Left kidney (tissue), 2 donors: ENCODE results near the gene RPL28. TPM values are rescaled to one million over a fixed set of nuclear protein-coding genes. Genes with fewer than 3 reads are reported as not detected.
A peak's percentile ranks its signal among the peaks of the same experiment; 100 is the strongest.

Experiments used
- DNase-seq: peaks from one replicate; pipeline ENCODE4 v3.0.0-alpha.2; 2013
- polyA plus RNA-seq: library from polyadenylated mRNA; unstranded; fragments of 120-200 nt; gene quantifications from one replicate; pipeline ENCODE4 v1.2.1, GENCODE V29; 2013; ENCODE audit not compliant: insufficient read length

RPL28 gene
- polyA plus RNA-seq, 1 donor: 746 TPM

DNA sequence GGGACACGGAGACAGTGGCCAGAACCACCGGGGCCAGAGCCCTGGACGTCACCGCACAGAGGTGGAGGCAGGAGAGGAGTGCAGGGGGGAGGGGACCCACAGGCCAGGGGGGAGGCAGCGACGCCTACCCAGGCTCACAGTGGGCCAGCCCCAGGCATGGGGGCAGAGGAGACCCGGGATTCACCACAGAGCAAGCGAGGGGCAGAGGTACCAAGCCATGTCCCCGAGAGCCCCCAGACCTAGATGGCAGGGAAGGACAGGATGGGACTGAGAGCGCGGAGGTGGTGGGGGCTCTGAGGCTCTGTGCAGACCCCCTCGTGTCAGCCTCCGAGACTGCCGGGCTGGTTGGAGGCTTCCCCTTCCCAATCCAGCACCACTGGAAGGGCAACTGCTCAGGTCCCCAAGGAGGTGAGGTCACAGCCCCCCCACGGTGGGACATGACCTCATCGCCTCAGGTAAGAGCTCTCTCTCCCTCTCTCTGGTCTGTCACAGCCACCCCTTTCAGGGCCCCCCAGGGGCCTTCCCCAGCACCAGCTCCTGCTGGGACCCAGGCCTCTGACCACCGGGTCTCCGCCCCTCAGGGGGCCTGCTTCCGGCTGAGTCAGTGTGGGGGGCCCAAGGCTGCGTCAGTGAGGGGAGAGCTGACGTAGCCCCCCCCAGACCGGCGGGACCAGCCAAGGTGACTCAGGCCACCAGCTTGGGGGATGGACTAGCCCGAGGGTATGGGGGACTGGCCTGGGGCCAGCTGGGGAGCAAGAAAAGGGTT is 13.2 kb upstream of the RPL28 start:
- DNase-seq: no peak

DNA sequence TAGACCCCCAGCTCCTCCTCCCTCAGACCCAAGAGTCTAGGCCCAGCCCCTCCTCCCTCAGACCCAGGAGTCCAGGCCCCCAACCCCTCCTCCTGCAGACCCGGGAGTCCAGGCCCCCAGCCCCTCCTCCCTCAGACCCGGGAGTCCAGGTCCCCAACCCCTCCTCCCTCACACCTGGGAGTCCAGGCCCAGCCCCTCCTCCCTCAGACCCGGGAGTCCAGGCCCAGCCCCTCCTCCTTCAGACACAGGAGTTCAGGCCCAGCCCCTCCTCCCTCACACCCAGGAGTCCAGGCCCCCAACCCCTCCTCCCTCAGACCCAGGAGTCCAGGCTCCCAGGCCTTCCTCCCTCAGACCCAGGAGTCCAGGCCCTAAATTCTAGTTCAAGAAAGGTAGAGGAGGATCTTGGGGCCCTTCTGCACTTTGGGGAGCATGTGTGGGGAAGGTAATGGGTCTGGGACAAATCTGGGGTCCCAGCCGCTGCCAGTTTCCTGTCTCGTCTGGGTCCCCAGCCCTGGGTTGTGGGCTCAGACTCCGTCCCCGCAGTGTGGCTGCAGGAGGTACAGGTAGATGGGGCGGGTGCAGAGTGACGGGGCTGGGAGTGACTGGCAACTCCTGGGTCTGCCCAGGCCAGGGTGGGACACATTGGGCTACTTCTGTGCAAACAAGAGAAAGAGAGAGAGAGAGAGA is 12.3 kb upstream of the RPL28 start:
- DNase-seq: no peak

DNA sequence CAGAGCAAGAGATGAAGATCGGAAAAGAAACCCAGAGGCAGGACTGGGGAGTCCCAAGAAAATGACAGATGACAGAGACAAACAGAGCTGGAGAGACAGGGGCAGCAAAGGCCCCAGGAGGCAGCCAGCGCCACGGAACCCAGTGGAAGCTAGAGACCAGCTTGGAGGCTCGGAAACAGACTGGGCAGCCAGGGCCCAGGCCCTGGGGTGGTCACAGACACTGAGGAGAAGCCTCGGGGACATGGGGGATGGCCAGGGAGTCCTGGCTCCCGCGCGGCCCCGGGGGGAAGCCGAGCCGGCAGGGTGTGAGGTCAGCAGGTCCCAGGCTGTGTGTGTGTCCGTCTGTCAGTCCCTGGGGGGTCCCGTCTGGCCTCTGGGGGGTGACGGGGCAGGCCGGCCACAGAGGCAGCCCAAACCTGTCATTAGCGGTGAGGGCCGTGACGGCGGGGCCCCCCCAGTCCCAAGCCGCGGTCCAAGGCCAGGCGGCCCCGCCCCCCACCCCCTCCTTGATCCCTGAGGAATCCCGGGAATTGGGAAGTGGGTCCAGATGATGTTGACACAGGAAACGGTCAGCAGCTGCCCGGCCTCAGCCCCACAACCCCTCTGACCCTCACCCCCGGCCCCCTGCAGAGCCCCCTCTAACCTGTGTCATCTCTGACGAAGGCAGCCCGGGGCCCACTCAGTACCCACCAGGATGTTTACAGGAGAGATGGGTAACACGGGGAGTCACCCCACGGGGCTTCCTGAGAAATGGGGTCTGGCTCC is 11.6 kb upstream of the RPL28 start:
- no peak for DNase-seq

DNA sequence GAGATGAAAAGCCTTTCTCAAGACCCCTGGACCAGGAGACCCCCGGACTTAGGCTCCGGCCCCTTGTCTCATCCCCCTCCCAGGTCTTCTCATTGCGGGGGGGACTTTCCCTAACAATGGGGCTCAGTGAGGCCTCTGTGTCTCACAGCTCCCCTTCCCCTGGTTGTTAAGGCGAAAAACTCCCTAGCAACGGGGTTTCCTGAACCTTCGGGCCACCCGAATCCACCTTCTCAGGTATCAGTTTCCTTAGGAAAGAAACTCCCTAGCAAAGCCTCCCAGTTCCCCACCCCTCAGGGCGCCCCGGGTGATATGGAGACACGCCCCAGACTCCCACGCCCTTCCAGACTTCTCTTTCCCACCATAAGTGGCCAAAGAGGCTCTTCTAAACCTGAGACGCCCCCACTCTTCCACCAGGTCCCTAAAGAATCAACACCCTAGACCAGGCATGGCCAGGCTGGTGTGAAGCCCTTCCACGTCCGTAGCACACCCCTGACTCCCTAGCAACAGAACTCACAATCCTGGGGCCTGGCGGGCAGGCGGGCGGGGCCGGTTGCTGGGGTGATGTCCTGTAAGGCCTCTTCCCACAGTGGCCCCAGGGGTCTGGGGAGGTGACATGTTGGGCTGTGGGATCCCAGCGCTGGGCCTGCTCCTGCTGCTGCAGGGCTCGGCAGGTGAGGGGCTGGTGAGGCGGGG is 9.3 kb upstream of the RPL28 start, which contains the start of gene TMEM190:
TSS of gene TMEM190 (plus strand) at position 586 of the 693 bp plus-strand sequence. CDS start at position 614, 28 bp downstream.
- no peak for DNase-seq

DNA sequence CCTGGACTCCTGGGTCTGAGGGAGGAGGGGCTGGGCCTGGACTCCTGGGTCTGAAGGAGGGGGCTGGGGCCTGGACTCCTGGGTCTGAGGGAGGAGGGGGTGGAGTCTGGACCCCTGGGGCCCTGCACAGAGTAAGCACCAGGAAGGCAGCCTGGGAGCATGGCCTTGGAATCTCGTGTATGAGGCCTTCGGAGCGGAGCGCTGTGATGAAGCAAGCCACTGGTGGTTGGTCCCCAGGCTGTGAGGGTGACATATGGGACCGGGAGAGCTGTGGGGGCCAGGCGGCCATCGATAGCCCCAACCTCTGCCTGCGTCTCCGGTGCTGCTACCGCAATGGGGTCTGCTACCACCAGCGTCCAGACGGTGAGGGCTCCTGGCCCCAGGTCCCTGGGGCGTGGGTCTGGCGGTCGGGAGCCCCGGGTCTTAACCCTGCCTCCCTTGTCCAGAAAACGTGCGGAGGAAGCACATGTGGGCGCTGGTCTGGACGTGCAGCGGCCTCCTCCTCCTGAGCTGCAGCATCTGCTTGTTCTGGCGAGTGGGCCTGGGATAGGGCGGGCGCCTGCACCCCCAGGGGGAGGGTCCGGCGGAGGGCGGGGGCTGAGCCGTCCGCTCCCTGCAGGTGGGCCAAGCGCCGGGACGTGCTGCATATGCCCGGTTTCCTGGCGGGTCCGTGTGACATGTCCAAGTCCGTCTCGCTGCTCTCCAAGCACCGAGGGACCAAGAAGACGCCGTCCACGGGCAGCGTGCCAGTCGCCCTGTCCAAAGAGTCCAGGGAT is 8.2 kb upstream of the RPL28 start:
- DNase-seq: no peak

DNA sequence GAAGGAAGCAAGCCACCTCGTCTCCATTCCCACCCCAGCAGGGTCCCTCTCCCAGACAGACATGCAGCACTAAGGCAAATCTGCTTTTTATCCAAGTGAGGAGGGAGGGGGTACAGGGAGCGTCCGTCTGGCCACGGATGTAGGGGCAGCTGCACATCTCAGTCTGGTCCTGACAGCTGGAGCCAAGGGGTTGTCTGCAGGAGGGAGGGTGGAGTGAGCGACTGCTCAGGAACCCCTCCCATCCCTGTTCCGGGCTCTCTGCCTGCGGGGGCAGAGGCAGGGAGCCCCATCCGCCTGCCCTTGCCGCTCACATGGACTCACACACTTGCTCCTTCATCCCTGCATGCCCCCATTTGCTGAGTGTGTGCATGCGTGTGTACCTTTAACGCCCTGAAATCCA is 6.6 kb upstream of the RPL28 start:
- no peak for DNase-seq

DNA sequence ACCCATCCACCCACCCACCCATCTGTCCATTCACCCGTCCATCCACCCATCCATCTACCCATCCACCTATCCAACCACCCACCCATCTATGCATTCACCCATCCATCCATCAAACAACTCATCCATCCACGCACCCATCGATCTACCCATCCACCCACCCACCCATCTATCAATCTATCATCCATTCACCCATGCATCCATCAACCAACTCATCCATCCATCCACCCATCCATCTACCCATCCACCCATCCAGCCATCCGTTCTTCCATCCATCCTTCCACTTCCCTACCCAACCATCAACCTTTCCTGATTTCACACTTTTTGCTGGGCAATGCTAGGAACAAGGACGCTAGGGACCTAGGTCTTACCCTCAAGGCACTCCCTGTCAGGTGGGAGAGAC is 3.7 kb upstream of the RPL28 start:
- no peak for DNase-seq

DNA sequence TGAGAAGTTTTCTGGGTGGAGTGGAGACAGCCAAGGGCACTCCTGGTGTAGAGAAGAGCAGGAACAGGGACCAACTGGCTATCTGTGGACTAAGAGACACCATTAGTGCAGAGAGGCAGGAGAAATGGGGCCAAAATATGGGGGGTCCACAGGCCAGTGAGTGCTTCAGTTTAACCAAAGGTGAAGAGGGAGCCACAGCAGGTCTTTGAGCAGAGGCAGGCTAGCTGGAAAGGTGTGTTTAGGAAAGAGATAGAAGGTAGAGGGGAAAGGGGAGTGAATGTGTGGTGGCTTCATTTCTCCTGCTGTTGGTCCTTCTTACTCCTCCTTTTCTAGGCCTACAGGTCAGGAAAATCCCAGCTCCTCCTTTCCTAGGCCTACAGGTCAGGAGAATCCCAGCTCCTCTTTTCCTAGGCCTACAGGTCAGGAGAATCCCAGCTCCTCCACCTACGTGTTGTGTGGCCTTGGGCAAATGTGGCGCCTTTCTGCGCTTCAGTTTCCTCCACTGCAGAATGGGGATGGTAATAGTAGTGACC is 3.1 kb upstream of the RPL28 start:
- DNase-seq: no peak

DNA sequence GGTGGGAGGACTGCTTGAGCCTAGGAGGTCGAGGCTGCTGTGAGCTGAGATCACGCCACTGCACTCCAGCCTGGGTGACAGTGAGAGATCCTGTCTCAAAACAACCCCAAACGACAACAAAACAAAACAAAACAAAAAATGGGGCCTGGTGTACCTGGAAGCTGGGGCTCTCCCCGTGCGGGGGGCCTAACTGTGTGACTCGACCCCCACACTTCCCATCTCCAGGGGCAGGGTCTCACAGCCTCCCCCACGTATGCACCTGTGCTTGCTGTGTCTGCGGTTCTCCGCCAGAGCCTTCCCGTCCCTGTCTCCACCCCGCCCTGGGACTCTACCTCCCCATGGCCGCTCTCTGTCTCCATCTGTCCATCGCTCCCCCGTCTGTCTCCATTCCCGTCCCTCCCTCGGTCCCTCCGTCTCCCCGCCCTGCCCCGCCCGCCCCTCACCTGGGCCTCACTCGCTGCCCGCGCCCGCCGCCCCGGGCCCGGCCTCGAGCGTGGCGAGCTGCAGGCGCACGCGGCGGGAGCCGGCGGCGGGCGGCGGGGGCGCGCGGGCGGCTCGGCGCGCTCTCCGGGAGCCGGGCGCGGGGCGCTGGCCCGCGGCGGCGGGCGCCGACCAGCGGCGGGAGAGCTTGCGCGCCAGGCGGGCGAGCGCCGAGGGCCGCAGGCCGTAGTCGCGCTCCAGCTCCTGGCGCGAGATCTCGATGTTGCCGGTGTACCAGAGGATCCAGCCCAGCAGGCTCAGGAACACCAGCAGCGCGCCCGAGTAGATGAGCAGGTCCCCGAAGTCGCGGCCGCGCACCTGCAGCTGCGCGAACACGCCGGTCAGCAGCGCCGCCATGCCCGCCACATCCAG is 2.2 kb upstream of the RPL28 start:
- DNase-seq: no peak

DNA sequence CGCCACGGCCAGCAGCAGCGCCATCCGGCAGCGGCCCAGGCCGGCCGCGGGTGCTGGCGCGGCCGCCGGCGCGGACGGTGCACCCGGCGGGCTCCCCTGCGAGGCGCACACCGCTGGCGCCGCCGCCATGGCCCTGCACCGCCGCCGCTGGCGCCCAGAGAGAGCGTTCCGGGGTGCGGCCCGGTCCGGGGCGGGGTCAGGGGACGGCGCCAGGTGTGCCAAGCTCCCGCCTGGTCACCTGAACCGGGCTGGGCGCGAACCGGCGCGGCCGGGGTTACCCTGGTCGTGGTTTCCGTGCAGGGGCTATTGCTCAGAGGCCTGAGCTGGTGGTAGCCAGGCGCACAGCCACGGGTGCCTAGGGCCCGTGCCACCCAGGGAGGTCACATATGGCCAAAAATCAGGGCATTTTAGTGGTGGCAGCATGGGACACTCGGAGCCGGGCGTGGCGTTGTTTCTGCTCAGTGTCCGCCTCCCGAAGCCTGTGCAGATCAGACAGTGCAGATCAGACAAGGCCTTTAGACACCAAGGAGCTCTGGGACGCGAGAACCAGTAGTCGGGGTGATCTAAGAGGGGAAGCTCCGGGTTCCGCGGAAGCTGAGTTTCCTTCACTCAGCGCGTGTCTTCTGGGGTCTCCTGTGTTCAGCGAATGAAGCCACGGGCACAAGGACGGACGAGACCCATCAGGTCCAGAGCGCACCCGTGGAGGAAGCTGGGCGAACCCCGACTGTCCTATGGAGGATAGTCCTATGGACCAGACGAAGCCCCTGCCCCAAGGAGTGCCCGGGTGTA is 1.4 kb upstream of the RPL28 start, which contains the start of gene TMEM238:
TSS of gene TMEM238 (minus strand) at position 162 of the 789 bp plus-strand sequence. CDS start at position 129, 33 bp downstream.
- DNase-seq: no peak

DNA sequence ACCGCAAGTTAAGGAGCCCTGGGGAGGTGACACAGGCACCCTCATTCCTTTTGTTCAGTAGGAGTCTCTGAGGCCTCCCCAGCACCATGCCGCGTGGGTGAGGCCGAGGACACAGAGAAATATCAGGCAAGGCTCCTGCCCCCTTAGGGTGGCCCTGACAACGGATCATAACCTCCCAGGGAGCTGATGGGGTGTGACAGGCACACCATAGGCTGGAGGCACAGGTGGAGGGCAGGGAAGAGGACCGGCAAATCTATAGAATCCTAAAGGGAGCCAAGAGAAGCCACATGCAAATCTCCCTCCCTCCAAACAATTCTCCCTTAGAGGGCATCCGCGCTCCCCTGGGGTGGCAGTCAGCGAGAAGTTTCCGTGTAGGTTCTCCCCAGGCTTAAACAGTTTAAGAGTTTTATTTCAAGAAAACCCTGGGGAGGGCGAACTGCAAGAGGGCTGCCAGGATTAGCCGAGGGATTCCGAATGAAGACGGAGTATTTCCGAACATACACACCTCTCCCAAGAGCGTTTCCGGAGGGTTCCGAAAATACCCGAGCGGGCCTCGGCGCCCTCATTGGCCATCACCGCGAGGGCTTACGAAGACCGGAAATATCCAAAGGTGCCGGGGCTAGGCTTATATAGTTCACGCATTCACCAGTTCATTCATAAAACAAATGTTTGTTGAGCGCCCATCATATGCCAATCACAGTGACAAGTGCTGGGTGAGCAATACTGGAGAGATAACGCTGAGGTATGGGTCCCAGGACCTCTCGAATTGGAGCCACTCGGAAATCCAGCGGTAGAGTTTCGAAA is 610 bp upstream of the RPL28 start:
- DNase-seq: peak; percentile 97

DNA sequence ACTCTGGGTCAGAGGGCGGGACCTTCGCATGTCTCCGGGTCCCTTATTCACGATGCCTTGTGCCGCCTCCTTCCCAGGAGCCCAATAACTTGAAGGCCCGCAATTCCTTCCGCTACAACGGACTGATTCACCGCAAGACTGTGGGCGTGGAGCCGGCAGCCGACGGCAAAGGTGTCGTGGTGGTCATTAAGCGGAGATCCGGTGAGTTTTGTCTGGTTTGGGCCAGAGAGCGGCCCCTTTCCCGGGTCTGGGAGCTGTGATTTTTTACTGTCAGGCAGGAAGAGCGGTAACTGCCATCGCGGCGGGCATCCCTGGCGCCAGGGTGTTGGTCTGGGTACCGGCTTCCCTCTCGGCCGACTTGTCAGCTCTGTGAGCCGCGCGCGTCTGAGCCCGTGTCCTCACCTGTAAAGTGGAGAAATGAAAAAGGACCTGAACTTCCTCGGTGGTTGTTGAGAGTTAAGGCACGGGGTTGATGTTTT is 800 bp downstream of the RPL28 start:
- DNase-seq: no peak

DNA sequence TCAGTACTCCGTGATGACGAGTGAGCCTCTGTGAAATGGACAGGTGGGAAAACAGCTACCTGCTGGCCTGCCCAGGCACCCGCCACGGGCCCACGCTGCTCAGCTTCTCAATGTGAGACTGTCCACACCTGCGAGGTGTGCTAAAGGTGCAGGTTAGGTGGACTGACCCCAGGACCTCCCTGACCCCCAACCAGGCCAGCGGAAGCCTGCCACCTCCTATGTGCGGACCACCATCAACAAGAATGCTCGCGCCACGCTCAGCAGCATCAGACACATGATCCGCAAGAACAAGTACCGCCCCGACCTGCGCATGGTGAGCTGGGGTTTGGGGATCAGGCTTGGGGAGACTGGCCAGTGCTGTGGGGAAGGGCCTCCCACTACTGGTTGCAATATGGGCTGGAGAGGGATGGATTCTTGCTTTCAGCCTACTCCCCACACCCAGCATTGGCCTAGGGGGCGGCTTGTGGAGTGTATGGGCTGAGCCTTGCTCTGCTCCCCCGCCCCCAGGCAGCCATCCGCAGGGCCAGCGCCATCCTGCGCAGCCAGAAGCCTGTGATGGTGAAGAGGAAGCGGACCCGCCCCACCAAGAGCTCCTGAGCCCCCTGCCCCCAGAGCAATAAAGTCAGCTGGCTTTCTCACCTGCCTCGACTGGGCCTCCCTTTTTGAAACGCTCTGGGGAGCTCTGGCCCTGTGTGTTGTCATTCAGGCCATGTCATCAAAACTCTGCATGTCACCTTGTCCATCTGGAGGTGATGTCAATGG is 2.2 kb downstream of the RPL28 start:
- DNase-seq: no peak

DNA sequence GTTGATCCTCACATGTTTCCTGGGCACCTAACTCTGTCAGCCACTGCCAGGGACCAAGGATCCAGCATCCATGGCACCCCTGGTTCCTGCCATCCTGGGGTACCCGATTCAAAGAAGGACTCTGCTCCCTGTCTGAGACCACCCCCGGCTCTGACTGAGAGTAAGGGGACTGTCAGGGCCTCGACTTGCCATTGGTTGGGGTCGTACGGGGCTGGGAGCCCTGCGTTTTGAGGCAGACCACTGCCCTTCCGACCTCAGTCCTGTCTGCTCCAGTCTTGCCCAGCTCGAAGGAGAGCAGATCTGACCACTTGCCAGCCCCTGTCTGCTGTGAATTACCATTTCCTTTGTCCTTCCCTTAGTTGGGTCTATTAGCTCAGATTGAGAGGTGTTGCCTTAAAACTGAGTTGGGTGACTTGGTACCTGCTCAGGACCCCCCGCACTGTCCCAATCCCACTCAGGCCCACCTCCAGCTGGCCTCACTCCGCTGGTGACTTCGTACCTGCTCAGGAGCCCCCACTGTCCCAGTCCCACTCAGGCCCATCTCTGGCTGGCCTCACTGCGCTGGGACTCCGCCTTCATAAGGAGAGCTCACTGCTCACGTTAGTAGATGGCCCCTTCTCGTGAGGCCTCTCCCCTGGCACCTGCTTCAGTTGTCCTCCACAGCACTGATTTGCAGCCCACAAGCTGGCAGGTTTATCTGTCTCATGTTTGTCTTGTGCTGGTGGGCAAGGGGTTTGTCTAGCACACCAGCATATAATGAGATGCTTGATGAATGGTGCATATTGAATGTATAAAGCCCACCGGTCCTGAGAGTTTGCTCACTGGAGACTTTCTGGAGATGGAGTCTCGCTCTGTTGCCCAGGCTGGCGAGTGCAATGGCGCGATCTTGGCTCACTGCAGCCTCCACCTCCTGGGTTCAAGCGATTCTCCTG is 3.9 kb downstream of the RPL28 start:
- no peak for DNase-seq

DNA sequence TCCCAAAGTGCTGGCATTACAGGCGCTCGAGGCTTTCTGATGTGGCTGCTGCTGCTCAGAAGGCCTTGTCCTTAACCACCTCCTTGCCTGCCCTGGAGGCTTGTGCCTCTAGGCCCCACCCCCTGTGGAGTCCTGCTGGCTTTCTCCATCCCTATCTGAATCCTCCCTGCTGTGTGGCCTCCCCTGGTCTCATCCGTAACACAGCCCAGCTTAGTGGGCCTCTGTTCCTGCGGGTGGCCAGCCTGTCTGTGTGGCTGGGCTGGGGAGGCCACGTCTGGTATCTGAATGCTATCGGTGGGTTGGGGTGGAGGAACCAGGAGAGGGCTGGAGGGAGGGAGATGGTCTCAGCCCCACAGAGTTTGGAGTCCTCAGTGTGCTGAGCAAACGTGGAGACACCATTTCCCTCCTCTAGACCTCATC is 4.7 kb downstream of the RPL28 start:
- no peak for DNase-seq

DNA sequence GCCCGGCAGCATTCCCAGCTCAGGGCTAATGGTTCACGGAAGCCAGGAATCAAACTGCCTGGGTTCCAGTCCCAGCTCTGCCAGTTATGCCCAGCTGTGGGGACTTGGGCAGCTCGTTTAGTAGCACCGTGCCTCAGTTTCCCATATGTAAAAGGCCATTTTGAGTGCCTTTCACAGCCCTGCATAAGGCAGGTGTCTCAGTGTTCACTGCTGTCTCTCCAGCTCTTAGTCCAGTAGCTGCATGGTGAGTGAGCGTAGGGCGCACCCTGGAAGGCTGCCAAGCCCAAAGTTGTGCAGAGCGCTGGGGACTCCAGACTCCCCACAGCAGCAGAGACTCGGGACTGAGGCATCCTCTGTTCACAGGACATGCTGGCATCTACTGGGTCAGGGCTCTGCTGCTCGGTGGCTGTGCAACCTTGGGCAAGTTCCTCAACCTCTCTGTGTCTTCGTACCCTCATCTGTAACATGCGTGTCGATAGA is 5.5 kb downstream of the RPL28 start:
- no peak for DNase-seq
